CD14-positive monocyte (primary cell): ENCODE data around the gene ACACB. TPM values are rescaled to one million over a fixed set of nuclear protein-coding genes. Genes with fewer than 3 reads are reported as not detected.

ENCODE experiments used
- DNase-seq, 3 donors: peaks; one replicate each; pipeline ENCODE4 v3.0.0-alpha.2; 2011 to 2022
- H2AFZ ChIP-seq: 2 replicates; pipeline ENCODE4 v1.6.0; 2012; ENCODE audit warnings: mild to moderate bottlenecking, low read depth, low read length, inconsistent platforms; ENCODE audit not compliant: insufficient read depth, poor library complexity, severe bottlenecking
- H3K27ac ChIP-seq, 2 donors: 1 replicate in 1 of 2; 2 replicates in 1 of 2; pipeline ENCODE4 v1.5.1; 2012 to 2013; ENCODE audit warnings: low read length in 2 of 2, control low read depth in 1 of 2, inconsistent platforms in 1 of 2, low read depth in 1 of 2, mild to moderate bottlenecking in 1 of 2
- H3K27me3 ChIP-seq, 2 donors: one replicate each; pipeline versions ENCODE4 v1.6.0 to v1.6.1; 2011 to 2013; ENCODE audit warnings: low read length in 2 of 2; ENCODE audit not compliant: control insufficient read depth in 2 of 2, insufficient read depth in 2 of 2
- H3K36me3 ChIP-seq, 2 donors: replicated peaks in 1 of 2; 1 replicate in 1 of 2; 2 replicates in 1 of 2; pipeline versions ENCODE4 v1.5.1 to v1.6.1; 2012 to 2013; ENCODE audit warnings: low read length in 2 of 2, control low read depth in 1 of 2, inconsistent platforms in 1 of 2, mild to moderate bottlenecking in 1 of 2; ENCODE audit not compliant: insufficient read depth in 2 of 2, control insufficient read depth in 1 of 2
- H3K4me1 ChIP-seq, 2 donors: 1 replicate in 1 of 2; 2 replicates in 1 of 2; pipeline versions ENCODE4 v1.5.1 to v1.6.1; 2012 to 2013; ENCODE audit warnings: low read length in 2 of 2, control low read depth in 1 of 2, inconsistent platforms in 1 of 2, mild to moderate bottlenecking in 1 of 2, moderate library complexity in 1 of 2; ENCODE audit not compliant: insufficient read depth in 2 of 2, control insufficient read depth in 1 of 2
- H3K4me2 ChIP-seq: replicated peaks from 2 replicates; pipeline ENCODE3; 2012; ENCODE audit warnings: low read length, moderate library complexity, mild to moderate bottlenecking; ENCODE audit not compliant: poor library complexity, severe bottlenecking; ENCODE audit errors: extremely low read depth
- H3K4me3 ChIP-seq, 3 experiments: fragments of 200-600 bp in 1 of 3; sonication (generic) in 1 of 3; replicated peaks in 1 of 3; 1 replicate in 2 of 3; 2 replicates in 1 of 3; pipeline ENCODE4 v1.5.1; 2011 to 2013; ENCODE audit warnings: low read length in 3 of 3, mild to moderate bottlenecking in 3 of 3, control low read depth in 2 of 3, low read depth in 2 of 3, inconsistent platforms in 1 of 3, moderate library complexity in 1 of 3
- H3K79me2 ChIP-seq: 2 replicates; pipeline ENCODE4 v1.6.0; 2012; ENCODE audit warnings: mild to moderate bottlenecking, control low read depth, inconsistent platforms, low read length, moderate library complexity; ENCODE audit not compliant: insufficient read depth
- H3K9ac ChIP-seq: 2 replicates; pipeline ENCODE4 v1.6.0; 2017; ENCODE audit warnings: low read length, mild to moderate bottlenecking; ENCODE audit not compliant: insufficient read depth, poor library complexity, severe bottlenecking
- H3K9me3 ChIP-seq, 2 donors: replicated peaks in 1 of 2; 1 replicate in 1 of 2; 2 replicates in 1 of 2; pipeline versions ENCODE4 v1.5.1 to v1.6.1; 2012 to 2013; ENCODE audit warnings: low read length in 2 of 2, control low read depth in 1 of 2; ENCODE audit not compliant: control insufficient read depth in 1 of 2, insufficient read depth in 1 of 2
- H4K20me1 ChIP-seq: 2 replicates; pipeline ENCODE4 v1.6.0; 2012; ENCODE audit warnings: mild to moderate bottlenecking, low read length, control low read depth, moderate library complexity; ENCODE audit not compliant: insufficient read depth
- H3K27ac Mint-ChIP-seq, 7 donors: one replicate each; pipeline ENCODE4 v1.8.0; 2020; ENCODE audit warnings: mild to moderate bottlenecking in 7 of 7, mixed read lengths in 7 of 7, moderate library complexity in 6 of 7, inconsistent platforms in 2 of 7
- H3K27me3 Mint-ChIP-seq, 3 donors: one replicate each; pipeline ENCODE4 v1.8.0; 2021 to 2022; ENCODE audit warnings: low read depth in 3 of 3, mild to moderate bottlenecking in 3 of 3, mixed read lengths in 3 of 3, moderate library complexity in 3 of 3, inconsistent platforms in 1 of 3
- H3K36me3 Mint-ChIP-seq, 2 donors: one replicate each; pipeline ENCODE4 v1.8.0; 2020; ENCODE audit warnings: mixed read lengths in 2 of 2, inconsistent platforms in 1 of 2, mild to moderate bottlenecking in 1 of 2
- H3K4me1 Mint-ChIP-seq: one replicate; pipeline ENCODE4 v1.8.0; 2020; ENCODE audit warnings: mild to moderate bottlenecking, mixed read lengths
- H3K4me3 Mint-ChIP-seq, 2 donors: one replicate each; pipeline ENCODE4 v1.8.0; 2020; ENCODE audit warnings: mild to moderate bottlenecking in 2 of 2, mixed read lengths in 2 of 2, moderate library complexity in 1 of 2
- H3K9me3 Mint-ChIP-seq, 7 donors: one replicate each; pipeline ENCODE4 v1.8.0; 2020 to 2022; ENCODE audit warnings: mixed read lengths in 7 of 7, mild to moderate bottlenecking in 6 of 7, moderate library complexity in 6 of 7, inconsistent platforms in 2 of 7
- CTCF ChIP-seq: fragments of 200-600 bp; IDR thresholded peaks from one replicate; pipeline ENCODE4 v1.8.0; 2022; ENCODE audit warnings: antibody characterized with exemption, mild to moderate bottlenecking
- WGBS: methylation state at CpG from one replicate; pipeline ENCODE4 v1.1.5; 2013; ENCODE audit warnings: missing lambda C conversion rate; ENCODE audit not compliant: insufficient coverage; 5-methylcytosine and 5-hydroxymethylcytosine counted together
- intact Hi-C, 2 donors: fragments of 100-400 bp; cut with micrococcal nuclease; formaldehyde crosslinking; loops; one replicate each; pipeline versions ENCODE4 v1.15.0 to v1.15.1; 2023
- polyA plus RNA-seq, 3 donors: library from polyadenylated mRNA; depleted of rRNA in 1 of 3; unstranded in 2 of 3; stranded (reverse) in 1 of 3; fragments of 300-500 nt in 2 of 3; fragments of >200 nt in 1 of 3; fragmentation: Illumina TruSeq in 2 of 3; gene quantifications; 1 replicate in 2 of 3; 2 replicates in 1 of 3; pipeline ENCODE4 v1.2.3, GENCODE V29; 2012 to 2021

The ACACB gene
- polyA plus RNA-seq, 3 donors = 0.14 to 5.0 (median 1.9) TPM

- intact Hi-C loops = no loop called here
- no peaks in the 10 kb centered on the region for H3K79me2 ChIP-seq
- H3K36me3 ChIP-seq = peaks cover 0 to under 1% of the 10 kb centered on the region in 2 donors
- no peak for TF ChIP-seq CTCF
- 44% methylated on average over 1 of the region's 1 CpG for WGBS
- H3K27ac ChIP-seq = no peak overlapping the region
- H2AFZ ChIP-seq = no peak overlapping the region
- Mint-ChIP-seq H3K9me3 (peaks cover 0 to 6% (median 5%) of the 10 kb centered on the region in 7 donors), H3K27ac (no peak overlapping the region), H3K27me3 (peaks cover 0 to 9% (median 7%) of the 10 kb centered on the region in 3 donors), H3K36me3 (peaks cover 3 to 12% of the 10 kb centered on the region in 2 donors), H3K4me3 (no peak overlapping the region), H3K4me1 (no peaks in the 10 kb centered on the region)
- no peak overlapping the region for H3K9ac ChIP-seq
- H3K4me3 ChIP-seq = no peak overlapping the region
- no peak for DNase-seq
- no peaks in the 10 kb centered on the region for H3K4me1 ChIP-seq
- H3K27me3 ChIP-seq = no peaks in the 10 kb centered on the region
- H3K9me3 ChIP-seq = no peaks in the 10 kb centered on the region
- H3K4me2 ChIP-seq = no peak overlapping the region
- no peaks in the 10 kb centered on the region for H4K20me1 ChIP-seq
These were observed 154.1 kb downstream of the ACACB start for GRCh38 chr12:109270494-109270893.

- Histone ChIP-seq H3K27ac (no peak overlapping the region), H2AFZ (no peak overlapping the region), H3K4me1 (peaks cover 0 to 3% of the 10 kb centered on the region in 2 donors), H4K20me1 (no peaks in the 10 kb centered on the region), H3K27me3 (no peaks in the 10 kb centered on the region), H3K9ac (no peak overlapping the region), H3K36me3 (no peaks in the 10 kb centered on the region), H3K4me3 (no peak overlapping the region), H3K79me2 (no peaks in the 10 kb centered on the region), H3K4me2 (no peak overlapping the region), H3K9me3 (no peaks in the 10 kb centered on the region)
- no peak for DNase-seq
- H3K4me3 Mint-ChIP-seq = no peak overlapping the region
- H3K27me3 Mint-ChIP-seq = peaks cover 0 to 9% (median 9%) of the 10 kb centered on the region in 3 donors
- 100% methylated on average over 2 of the region's 3 CpGs for WGBS
- H3K36me3 Mint-ChIP-seq = peaks cover 3% of the 10 kb centered on the region in 2 donors
- intact Hi-C loops = no loop called here
- no peak for TF ChIP-seq CTCF
- H3K9me3 Mint-ChIP-seq = peaks cover 0 to 6% (median 5%) of the 10 kb centered on the region in 7 donors
- H3K4me1 Mint-ChIP-seq = peaks cover under 1% of the 10 kb centered on the region
- H3K27ac Mint-ChIP-seq = peak overlapping the region in 1 of 7 donors; percentile 4
These were observed 155.0 kb downstream of the ACACB start for GRCh38 chr12:109271418-109271817.
